T-helper 1 cell treated with Interleukin-12 subunit alpha and Interleukin-12 subunit beta and Interleukin-4 antibody, amounts not matched to agents 30 ng/mL and 1 ng/mL, for 36 hours (primary cell): ENCODE measurements around the gene PLEKHN1. TPM values are rescaled to one million over a fixed set of nuclear protein-coding genes. Genes with fewer than 3 reads are reported as not detected.

Source experiments
- intact Hi-C: fragments of 100-400 bp; cut with micrococcal nuclease; formaldehyde crosslinking; loops from one replicate; pipeline ENCODE4 v1.15.1; 2024
- total RNA-seq: library from RNA; stranded (reverse); gene quantifications from 2 replicates; pipeline ENCODE4 v1.2.3, GENCODE V29; 2022

The PLEKHN1 gene
- total RNA-seq, 1 donor from 2014 or later: 2.2 TPM

DNA sequence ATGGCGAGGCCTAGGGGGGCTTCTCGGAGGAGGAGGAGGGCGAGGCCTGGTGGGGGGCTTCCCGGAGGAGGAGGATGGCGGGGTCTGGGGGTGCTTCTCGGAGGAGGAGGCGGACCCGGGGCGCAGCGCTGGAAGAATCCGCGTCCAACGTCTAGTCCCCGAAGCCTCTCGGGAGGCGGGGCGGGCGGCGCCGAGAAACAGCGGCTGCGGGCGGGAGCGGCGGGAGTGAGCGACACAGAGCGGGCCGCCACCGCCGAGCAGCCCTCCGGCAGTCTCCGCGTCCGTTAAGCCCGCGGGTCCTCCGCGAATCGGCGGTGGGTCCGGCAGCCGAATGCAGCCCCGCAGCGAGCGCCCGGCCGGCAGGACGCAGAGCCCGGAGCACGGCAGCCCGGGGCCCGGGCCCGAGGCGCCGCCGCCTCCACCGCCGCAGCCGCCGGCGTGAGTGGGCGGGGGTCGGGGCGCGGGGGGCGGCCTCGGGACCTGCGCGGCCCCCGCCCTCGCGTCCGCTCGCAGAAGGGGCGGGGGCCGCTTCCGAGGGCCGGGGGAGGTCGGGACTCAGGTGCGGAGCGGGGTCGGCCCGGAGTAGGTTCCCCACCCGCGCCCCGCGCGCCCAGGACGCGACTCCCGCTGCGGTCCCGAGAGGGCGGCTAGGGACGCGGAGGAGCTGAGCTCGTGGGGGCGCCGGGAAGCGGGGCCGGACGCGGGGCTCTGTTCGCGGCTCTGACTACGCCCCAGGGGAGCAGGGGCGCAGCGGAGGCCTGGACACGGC lies 5.7 kb upstream of the PLEKHN1 start, which contains the start of gene KLHL17:
KLHL17 (plus strand) TSS at position 222 of the 769 bp plus-strand sequence; CDS start at position 332, 110 bp downstream.
- intact Hi-C loops: loop anchor here (1.0 to 10.0 kb wide), 3 partner anchors 54 to 551 kb away; partner anchors contain the start of genes ISG15 and PUSL1

DNA sequence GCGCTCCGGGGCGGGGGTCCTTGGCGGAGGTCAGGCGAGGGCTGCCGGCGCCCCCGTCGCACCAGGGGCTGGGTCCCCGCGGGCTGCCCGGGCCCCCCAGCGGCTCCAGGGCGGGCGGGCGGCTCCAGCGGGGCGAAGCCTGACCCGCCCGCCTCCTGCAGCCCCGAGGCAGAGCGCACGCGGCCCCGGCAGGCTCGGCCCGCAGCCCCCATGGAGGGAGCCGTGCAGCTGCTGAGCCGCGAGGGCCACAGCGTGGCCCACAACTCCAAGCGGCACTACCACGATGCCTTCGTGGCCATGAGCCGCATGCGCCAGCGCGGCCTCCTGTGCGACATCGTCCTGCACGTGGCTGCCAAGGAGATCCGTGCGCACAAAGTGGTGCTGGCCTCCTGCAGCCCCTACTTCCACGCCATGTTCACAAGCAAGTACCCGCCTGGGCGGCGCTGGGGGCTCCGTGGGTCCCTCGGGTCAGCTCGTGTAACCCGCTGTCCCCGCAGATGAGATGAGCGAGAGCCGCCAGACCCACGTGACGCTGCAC lies 5.1 kb upstream of the PLEKHN1 start:
- intact Hi-C loops: loop anchor here (10.0 kb wide), 1 partner anchor 54 kb away; the partner anchor contains the start of gene ISG15

DNA sequence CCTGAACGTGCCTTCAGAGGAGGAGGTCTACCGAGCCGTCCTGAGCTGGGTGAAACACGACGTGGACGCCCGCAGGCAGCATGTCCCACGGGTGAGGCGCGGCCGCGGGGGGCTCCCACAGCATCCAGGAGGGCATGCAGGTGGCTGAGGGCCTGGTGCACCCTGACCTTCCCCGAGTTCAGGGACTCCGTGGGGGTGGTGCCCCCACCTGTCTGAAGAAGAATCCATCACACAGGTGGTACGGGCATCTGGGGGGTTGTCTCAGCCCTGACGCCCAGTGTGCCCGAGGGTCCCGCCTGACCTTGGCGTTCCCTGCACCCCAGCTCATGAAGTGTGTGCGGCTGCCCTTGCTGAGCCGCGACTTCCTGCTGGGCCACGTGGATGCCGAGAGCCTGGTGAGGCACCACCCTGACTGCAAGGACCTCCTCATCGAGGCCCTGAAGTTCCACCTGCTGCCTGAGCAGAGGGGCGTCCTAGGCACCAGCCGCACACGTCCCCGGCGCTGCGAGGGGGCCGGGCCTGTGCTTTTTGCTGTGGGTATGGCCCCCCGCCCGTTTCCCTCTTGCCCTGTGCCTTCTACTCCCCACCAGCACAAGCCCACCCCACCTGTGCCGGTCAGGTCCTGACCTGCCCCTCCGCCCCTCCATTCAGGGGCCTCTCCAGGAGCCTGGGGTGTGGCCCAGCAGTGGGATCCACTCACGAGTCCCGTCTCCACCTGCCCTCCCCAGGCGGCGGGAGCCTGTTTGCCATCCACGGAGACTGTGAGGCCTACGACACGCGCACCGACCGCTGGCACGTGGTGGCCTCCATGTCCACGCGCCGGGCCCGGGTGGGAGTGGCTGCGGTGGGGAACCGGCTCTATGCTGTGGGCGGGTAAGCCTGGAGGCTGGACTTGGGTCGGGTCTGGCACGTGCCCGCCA lies 3.6 kb upstream of the PLEKHN1 start:
- intact Hi-C loops: loop anchor here (10.0 kb wide), 1 partner anchor 52 kb away; the partner anchor contains the start of gene ISG15

DNA sequence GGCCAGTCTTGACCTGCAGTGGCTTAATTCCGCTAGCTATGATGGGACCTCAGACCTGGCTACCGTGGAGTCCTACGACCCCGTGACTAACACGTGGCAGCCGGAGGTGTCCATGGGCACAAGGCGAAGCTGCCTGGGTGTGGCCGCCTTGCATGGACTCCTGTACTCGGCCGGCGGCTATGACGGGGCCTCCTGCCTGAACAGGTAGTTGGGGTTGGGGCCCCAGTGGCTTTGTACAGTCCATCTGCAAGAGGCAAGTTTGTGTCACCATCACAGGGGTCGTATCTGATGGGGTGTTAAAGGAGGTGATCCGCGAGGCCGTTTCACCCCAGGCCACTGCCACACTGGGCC lies 3.0 kb upstream of the PLEKHN1 start:
- intact Hi-C loops: loop anchor here (10.0 kb wide), 1 partner anchor 52 kb away; the partner anchor contains the start of gene ISG15

DNA sequence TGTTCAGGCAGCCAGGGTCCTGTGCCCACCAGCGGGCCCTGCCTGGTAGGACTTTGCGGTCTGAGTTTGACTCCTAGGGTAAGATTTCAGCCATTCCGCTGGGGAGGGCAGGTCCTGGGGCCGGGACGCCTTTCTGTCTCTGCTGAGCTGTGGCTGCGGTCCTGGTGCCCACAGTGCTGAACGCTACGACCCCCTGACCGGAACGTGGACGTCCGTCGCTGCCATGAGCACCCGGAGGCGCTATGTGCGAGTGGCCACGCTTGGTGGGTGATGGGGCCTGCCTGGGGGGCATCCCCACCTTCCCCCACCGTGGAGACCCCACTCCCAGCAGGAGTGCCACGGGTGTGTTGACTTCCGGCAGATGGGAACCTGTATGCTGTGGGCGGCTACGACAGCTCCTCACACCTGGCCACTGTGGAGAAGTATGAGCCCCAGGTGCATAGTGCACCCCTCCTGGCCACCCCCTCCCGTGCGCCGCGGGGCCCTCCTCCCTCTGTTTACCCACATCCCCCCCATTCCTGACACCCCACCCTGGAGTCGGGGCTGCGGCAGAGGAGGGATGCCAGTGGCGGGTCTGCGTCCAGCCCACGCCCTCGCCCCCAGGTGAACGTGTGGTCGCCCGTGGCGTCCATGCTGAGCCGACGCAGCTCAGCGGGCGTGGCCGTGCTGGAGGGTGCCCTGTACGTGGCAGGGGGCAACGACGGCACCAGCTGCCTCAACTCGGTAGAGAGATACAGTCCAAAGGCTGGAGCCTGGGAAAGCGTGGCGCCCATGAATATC lies 2.3 kb upstream of the PLEKHN1 start:
- intact Hi-C loops: loop anchor here (10.0 kb wide), 1 partner anchor 51 kb away; the partner anchor contains the start of gene ISG15

DNA sequence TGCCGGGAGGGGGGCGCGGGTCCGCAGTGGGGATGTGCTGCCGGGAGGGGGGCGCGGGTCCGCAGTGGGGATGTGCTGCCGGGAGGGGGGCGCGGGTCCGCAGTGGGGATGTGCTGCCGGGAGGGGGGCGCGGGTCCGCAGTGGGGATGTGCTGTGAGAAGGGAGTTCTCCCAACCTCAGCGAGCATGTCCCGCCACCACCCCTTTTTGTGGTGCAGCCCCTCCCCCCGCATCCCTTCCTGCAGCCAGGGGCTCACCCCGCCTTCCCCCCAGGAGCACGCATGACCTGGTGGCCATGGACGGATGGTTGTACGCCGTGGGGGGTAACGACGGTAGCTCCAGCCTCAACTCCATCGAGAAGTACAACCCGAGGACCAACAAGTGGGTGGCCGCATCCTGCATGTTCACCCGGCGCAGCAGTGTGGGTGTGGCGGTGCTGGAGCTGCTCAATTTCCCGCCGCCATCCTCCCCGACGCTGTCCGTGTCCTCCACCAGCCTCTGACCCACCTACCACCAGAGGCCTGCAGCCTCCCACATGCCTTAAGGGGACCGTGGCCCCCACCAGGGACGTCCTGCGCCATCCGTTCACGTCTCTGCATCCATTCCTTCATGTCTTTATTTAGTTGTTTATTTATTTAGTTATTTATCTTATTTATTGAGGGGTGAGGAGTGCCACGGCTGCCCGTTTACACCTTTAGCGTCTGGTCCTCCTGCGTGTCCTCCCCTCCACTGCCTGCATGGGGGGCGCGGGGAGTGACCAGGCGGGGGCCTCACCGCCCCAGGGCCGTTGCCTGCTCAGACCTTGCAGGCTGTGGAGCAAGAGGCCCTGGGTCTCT lies 1.4 kb upstream of the PLEKHN1 start:
- intact Hi-C loops: loop anchor here (10.0 kb wide), 1 partner anchor 50 kb away; the partner anchor contains the start of gene ISG15

DNA sequence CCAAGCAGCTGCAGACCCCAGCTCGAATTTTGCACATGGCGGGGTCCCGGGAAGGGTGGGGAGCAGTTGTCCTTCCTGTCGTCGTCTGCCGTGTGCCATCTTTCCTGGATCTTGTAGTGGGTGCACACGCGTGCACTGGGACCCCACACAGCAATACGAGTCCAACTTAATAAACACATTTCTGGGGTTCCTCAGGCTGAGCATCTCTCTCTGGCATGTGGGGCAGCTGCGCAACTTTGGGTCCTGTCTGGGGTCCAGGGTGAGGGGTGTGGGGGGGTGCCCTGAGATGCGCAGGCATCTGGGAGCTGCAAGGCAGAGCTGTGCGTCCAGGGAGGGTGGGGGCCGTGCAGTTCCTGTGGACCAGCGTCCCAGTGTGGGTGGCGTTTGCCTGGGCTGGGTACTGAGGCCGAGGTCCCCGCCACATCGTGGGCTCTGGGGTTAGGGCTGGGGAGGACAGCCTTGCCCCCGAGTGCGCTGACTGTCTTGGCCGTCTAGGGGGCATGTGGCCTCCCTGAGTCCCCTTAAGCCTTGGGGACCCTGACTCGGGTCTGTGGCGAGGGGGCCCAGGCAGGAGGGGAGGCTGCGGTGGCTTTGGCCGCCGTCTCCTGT lies 652 bp upstream of the PLEKHN1 start:
- intact Hi-C loops: loop anchor here (10.0 kb wide), 1 partner anchor 49 kb away; the partner anchor contains the start of gene ISG15

DNA sequence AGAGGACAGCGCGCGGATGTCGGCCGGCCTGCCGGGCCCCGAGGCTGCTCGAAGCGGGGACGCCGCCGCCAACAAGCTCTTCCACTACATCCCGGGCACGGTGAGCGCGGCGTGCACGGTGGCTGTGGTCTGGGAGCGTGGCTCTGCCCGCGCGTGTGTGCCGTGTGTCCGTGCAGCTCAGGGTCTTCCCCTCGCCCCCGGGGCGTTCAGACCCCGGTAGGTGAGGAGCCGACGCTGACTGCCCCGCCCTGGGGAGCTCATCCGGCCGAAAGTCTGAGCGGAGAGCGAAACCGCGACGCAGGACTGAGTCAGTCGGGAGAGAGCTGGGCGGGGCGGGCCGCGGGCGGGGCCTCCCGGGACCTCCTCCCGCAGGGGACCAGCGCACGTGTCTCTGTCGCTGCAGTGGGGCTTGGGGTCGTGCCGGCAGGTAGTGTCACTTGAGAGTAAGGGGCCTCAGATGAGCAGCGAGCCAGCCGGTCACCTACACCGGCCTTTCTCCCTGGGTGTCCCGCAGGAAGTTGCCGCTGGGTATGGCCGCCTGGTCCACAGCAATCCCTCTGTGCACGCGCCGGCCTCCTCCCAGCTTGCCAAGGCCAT lies 520 bp downstream of the PLEKHN1 start:
- intact Hi-C loops: loop anchor here (1.0 to 10.0 kb wide), 2 partner anchors 8 to 48 kb away; partner anchors contain the start of genes ISG15 and NOC2L

DNA sequence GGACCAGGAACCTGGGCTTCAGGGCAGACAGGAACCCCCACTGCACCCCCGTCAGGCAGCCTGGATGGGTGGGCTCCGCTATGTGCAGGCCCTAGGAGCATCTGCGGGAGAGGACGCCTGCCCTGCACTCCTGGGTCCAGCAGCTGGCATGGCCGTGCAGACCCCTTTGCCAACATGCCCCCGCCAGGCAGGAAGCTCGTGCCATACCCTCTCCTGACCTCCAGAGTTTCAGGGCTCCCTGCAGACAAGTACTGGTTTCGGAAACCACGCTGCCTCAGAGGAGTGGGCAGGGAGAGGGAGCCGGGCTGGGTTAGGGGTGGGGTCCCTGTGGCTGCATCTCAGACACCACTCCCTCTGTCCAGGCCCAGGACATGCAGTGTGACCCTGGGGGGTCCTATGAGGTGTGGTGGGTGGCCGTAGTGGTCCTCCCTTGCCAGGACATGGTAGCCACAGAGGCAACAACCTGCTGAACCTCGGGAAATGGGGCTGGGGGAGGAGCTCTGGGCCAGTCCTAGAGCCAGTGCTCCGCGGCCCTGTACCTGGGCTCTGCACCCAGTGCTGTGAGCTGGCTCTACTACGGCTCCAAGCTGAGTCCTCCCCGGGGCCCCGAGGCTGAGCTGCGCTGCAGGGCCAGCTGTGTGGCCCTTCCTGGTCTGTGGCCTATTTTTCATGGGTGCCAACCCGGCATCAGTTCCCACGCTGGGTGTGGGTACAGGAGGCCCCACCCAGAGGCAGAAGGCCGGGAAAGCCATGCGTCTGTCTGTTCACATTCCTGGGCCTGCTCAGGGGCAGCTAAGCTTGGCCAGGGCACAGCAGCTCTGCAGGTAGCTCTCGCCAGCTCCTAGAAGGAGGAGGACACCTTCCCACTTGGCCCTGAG lies 1.4 kb downstream of the PLEKHN1 start:
- intact Hi-C loops: loop anchor here (1.0 to 10.0 kb wide), 2 partner anchors 8 to 47 kb away; partner anchors contain the start of genes ISG15 and NOC2L

DNA sequence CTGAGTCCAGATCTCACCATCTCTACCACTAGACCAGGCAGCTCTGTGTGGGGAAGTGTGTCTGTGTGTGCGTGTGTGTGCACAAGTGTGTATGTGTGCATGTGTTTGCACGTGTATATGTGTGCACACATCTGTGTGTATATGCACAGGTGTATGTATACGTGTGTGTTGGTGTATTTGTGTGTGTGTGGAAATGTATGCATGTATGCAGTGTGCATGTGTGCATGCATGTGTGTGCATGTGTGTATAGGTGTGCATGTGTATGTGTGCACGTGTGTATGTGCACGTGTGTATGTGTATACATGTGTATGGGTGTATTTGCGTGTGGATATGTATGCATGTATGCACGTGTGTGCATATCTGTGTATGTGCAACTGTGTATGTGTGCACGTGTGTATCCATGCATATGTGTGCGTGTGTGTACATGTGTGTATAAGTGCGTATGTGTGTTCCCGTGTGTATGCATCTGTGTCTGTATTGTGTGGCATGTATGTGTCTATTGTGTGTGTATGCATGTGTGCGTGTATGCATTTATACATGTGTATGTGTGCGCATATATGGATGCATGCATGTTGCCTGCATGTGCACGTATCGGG lies 3.1 kb downstream of the PLEKHN1 start:
- intact Hi-C loops: loop anchor here (10.0 kb wide), 1 partner anchor 45 kb away; the partner anchor contains the start of gene ISG15

DNA sequence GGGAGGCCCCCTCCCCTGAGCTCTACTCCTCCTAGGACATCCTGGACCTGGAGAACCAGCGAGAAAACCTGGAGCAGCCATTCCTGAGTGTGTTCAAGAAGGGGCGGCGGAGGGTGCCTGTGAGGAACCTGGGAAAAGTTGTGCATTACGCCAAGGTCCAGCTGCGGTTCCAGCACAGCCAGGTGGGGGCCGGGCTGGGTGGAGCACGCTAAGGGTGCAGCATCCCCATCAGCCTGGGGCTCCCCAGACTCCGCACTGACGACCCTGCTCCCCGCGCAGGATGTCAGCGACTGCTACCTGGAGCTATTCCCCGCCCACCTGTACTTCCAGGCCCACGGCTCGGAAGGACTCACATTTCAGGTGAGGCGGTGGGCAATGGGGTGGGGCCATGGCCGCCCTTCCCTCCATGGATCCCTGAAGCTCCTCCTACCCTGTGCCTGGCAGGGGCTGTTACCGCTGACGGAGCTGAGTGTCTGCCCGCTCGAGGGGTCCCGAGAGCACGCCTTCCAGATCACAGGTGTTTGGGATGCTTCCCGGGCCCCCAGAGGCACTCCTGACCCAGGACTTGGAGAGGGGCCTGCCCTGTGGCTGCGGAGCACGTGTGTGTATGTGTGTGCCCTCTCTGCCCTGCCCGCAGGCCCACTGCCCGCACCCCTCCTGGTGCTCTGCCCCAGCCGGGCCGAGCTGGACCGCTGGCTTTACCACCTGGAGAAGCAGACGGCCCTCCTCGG lies 4.1 kb downstream of the PLEKHN1 start:
- intact Hi-C loops: no loop called here

DNA sequence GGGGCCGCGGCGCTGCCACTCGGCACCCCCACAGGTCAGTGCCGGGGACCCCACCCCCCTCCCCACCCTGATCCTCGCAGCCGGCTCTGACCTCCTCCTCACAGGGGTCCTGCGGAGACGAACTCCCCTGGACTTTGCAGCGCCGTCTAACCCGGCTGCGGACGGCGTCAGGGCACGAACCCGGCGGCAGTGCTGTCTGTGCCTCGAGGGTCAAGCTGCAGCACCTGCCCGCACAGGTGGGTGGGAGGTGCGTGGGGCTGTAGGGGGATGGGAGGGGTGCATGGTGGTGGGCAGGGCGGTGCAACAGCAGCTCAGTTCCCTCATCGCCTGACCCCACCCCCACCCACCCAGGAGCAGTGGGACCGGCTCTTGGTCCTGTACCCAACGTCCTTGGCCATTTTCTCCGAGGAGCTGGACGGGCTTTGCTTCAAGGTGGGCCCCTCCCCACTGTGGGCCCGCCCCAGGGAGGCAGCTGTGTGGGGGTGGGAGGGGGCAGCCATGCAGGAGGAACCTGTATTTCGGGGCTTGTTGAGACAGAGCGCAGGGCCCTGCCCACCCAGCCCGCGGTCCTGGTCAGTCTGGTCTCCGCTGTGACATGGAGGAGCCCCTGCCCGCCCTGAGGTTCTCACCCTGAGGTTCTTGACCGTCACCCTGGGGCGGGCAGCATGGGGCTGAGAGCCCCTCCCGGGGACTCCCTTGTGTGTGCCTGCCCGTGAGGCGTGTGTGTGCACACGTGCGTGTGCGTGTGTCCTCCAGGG lies 4.9 kb downstream of the PLEKHN1 start:
- intact Hi-C loops: no loop called here

DNA sequence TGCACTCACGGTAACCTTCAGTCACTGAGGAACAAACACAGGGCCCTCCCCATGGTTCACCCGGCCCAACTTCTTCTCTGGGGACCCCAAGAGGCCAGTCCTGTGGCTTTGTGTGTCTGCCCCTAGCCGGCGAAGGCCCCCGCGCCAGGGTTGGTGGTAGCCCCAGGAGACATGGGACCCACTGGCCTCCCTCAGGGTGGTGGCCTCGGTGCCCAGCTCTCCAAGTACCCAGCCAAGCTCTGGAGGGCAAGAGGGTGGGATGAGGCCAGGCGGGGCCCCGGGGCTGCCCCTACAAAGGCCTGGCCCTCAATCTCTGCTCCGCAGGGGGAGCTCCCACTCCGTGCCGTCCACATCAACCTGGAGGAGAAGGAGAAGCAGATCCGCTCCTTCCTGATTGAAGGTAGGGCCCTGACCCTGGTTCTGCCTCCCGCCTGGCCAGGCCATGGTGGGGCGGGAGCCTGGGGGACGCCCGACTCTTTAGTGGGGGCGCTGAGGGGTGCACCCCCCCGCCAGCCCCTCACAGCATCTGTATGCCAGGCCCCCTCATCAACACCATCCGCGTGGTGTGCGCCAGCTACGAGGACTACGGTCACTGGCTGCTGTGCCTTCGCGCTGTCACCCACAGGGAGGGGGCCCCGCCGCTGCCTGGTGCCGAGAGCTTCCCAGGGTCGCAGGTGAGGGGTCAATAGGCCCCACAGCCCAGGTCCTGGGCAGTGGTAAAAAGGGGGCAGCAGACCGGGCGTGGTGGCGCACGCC lies 5.6 kb downstream of the PLEKHN1 start:
- intact Hi-C loops: no loop called here

DNA sequence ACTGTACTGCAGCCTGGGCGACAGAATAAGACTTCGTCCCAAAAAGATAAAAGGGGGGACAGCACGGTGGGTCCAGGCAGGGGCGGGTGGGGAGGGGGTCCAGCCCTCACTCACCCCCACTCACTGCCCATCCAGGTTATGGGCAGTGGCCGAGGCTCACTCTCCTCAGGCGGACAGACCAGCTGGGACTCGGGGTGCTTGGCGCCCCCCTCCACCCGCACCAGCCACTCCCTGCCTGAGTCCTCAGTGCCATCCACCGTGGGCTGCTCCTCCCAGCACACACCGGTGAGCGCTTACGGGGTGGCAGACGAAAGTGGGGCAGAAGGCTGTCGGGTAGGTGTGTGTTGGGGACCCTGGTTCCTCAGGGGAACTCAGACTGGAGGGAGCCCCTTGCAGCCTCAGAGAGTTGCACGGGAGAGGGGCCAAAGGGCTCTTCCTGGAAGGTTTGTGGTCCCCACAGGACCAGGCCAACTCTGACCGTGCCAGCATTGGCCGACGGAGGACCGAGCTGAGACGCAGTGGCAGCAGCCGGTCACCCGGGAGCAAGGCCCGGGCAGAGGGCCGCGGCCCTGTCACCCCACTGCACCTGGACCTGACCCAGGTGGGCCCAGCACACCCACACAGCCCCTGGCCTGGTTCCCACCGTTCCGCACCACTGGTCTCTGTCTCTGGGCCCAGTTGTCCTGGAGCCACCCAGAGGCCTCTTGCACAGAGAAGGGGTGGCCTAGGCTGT lies 6.6 kb downstream of the PLEKHN1 start:
- intact Hi-C loops: no loop called here
